OCI-LY7 (cell line): ENCODE data around the gene LRFN5.

ENCODE experiments used
- EZH2phosphoT487 ChIP-seq: fragments of 200-600 bp; sonication (generic); IDR thresholded peaks from 2 replicates; pipeline ENCODE4 v1.6.1; 2018; ENCODE audit warnings: low read depth, borderline replicate concordance, mild to moderate bottlenecking, mixed run types, antibody characterized with exemption, low read length, moderate library complexity, mixed read lengths
- TF ChIP-seq, protein P1 (sequence below): fragments of 200-600 bp; sonication (generic); conservative IDR thresholded peaks from 2 replicates; pipeline ENCODE4 v1.5.1; 2014; ENCODE audit warnings: mild to moderate bottlenecking, antibody characterized with exemption, low read length, moderate library complexity, mixed read lengths

GRCh38 chr14:41916313-41916712 is 309.6 kb downstream of the LRFN5 start:
- TF ChIP-seq, protein P1, sequence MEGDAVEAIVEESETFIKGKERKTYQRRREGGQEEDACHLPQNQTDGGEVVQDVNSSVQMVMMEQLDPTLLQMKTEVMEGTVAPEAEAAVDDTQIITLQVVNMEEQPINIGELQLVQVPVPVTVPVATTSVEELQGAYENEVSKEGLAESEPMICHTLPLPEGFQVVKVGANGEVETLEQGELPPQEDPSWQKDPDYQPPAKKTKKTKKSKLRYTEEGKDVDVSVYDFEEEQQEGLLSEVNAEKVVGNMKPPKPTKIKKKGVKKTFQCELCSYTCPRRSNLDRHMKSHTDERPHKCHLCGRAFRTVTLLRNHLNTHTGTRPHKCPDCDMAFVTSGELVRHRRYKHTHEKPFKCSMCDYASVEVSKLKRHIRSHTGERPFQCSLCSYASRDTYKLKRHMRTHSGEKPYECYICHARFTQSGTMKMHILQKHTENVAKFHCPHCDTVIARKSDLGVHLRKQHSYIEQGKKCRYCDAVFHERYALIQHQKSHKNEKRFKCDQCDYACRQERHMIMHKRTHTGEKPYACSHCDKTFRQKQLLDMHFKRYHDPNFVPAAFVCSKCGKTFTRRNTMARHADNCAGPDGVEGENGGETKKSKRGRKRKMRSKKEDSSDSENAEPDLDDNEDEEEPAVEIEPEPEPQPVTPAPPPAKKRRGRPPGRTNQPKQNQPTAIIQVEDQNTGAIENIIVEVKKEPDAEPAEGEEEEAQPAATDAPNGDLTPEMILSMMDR = no peak
- no peak for TF ChIP-seq EZH2phosphoT487
